ENCODE measurements around the gene ACOT11. TPM values are rescaled to one million over a fixed set of nuclear protein-coding genes. Genes with fewer than 3 reads are reported as not detected.
"Not testable (repeated sequence)": the region's sequence is repeated elsewhere in the genome, so short reads cannot be mapped to it uniquely, and the experiment has no call there.

The ACOT11 gene
- polyA plus RNA-seq, 4 donors, result 2.9 to 14.4 (median 10.8) TPM

- not testable (repeated sequence) for DNase-seq (ENCODE audit: low read depth in 4 of 4, low spot score in 3 of 4)
These were observed 11.4 kb upstream of the ACOT11 start for GRCh38 chr1:54536656-54537055.

GRCh38 chr1:54537611-54538010 lies 10.4 kb upstream of the ACOT11 start:
- DNase-seq (ENCODE audit: low read depth in 4 of 4, low spot score in 3 of 4), result no peak

DNA sequence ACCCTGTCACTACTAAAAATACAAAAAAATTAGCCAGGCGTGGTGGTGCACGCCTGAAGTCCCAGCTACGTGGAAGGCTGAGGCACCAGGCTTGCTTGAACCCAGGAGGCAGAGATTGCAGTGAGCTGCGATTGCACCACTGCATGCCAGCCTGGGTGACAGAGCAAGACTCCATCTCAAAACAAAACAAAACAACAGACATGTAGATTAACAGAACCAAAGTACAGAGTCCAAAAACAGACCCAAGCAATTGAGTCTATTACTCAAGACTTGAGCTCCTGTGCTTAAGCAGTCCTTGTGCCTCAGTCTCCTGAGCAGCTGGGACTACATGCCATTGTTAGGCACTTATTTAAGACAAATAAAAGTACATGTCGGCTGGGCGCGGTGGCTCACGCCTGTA lies 9.5 kb upstream of the ACOT11 start:
- no peak for DNase-seq (ENCODE audit: low read depth in 4 of 4, low spot score in 3 of 4)

DNA sequence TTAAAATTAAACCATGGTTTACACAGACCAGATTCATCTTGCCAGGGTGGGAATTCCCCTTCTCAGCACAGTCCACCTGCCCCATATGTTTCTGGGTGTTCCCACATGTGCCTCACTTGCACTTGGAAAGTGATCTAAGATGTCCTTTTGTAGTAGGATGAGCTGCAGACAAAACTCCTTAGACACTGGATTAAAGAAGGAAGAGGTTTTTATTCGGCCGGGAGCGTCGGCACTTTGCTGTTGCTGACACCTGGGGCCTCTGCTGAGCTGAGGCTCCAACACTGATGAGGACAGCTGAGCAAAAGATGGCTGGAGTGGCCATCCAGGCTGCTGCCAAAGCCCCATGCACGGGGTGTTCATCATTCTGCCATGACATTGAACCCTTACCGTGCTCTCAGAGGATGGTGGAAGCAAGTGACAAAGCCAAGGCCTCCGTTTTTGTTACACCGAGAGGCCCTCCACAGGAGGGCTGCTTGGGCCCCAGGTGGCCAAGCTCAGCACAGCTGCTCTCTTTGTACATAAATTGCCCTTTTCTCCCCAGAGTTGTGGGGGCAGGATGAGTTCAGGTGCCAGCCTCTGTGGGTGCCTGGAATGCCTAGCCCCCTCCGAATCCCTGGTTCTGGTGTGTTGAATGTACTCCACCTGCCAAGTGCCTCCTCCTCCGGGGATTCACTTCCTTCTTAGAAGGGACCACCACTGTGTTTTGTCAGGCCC lies 7.3 kb upstream of the ACOT11 start:
- no peak for DNase-seq (ENCODE audit: low read depth in 4 of 4, low spot score in 3 of 4)

- peak in 3 of 4 donors; percentile 37 to 44 (median 39) for DNase-seq (ENCODE audit: low read depth in 4 of 4, low spot score in 3 of 4)
These were observed 5.7 kb upstream of the ACOT11 start for GRCh38 chr1:54542120-54542961.

DNA sequence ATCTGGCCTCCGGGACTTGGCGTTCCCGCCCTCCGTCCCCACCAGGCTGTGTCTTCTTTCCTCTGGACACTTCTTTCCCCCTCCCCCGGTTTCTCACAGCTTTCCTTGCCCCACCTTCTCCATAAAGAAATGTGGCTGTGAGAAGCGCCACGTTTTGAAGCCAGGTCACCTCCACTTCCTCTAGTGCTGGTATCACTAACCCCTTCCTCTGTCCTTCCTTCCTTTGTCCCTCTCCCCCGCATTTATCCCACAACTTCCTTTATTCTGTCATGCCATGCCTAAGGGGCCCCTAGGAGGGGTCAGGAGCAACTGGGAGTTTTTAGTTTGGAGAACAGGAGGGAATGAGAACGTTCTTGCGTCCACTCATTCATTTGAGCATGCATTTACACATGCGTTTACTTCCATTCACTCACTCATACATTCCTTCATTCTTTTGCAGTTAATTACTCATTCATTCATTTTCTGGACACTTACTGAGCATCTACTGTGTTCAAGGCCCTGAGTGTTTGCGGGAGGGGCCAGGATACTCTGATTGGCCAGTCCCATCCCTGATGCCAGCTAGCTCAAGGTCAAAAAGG lies 5.0 kb upstream of the ACOT11 start:
- no peak for DNase-seq (ENCODE audit: low read depth in 4 of 4, low spot score in 3 of 4)

- no peak for DNase-seq (ENCODE audit: low read depth in 4 of 4, low spot score in 3 of 4)
These were observed 4.1 kb upstream of the ACOT11 start for GRCh38 chr1:54543729-54544496.

- no peak for DNase-seq (ENCODE audit: low read depth in 4 of 4, low spot score in 3 of 4)
These were observed 2.0 kb upstream of the ACOT11 start for GRCh38 chr1:54545916-54546635.

DNA sequence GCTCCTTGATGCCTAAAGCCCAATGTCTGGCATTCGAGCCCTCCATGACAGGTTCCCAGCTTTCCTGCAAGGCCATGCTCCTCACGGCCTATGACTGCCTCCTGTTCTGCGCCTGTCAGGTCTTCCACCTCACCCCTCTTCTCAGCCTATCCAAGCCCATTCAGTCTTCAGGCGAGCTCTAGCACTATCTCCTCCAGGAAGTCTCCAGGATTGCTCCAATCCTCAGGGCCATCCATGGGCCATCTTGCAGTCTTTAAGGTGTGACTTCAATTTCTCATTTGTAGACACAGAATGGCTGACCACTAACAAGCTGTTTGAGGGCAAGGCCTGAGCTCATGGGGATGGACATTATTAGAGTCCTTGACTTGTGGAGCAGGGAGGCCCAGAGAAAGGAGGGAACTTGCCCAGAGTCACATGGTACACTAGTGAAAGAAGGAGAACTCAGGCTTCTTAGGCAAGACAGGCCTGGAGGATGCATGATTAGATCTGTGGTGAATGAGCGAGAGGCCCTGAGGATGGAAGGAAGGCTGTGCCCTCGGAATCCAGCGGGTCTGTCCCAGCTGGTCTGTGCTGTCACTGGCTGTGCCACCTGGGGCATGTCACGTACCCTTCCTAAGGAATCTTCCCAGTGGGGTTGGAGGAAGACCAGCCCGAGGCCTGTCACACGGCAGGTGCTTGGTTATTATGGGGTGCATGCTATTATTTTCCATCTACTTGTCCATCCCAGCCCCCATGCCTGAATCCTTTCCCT lies 1.2 kb upstream of the ACOT11 start:
- DNase-seq (ENCODE audit: low read depth in 4 of 4, low spot score in 3 of 4), result no peak

DNA sequence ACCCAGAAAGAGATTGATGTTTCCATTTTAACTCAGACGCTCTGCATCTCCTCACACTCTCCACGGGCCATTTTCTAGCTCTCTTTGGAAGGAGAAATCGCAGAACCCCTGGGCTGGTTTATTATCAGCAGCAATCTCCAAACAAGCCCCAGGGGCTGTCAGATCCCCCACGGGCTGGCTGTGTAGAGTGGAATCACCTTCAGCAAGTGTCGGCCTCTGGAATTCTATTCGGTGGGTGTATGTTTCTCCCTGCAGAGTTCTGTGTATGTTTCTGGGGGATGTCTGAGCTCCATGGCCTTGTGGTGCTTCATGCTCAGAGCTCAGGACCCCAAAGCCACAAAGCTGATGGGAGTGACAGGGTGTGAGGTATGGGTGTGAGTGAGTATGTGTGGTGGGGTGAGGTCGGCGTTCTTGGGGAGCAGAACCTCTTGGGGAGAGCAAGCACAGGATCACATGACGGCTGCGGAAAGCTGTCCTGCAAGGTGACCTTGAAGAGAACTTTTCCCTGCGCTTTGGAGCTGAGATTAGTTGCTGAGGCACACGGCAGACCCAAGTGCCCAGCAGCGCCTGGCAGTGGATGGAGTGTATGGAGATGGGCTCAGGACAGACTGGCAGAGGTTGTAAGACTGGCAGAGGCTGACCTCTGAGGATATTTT lies 489 bp downstream of the ACOT11 start:
- DNase-seq (ENCODE audit: low read depth in 4 of 4, low spot score in 3 of 4), result no peak

- no peak for DNase-seq (ENCODE audit: low read depth in 4 of 4, low spot score in 3 of 4)
These were observed 1.3 kb downstream of the ACOT11 start for GRCh38 chr1:54549181-54549924.

- no peak for DNase-seq (ENCODE audit: low read depth in 4 of 4, low spot score in 3 of 4)
These were observed 3.9 kb downstream of the ACOT11 start for GRCh38 chr1:54551891-54552290.

GRCh38 chr1:54553602-54554313 lies 5.7 kb downstream of the ACOT11 start:
- DNase-seq (ENCODE audit: low read depth in 4 of 4, low spot score in 3 of 4), result no peak

- DNase-seq (ENCODE audit: low read depth in 4 of 4, low spot score in 3 of 4), result no peak
These were observed 8.1 kb downstream of the ACOT11 start for GRCh38 chr1:54556110-54556509.

DNA sequence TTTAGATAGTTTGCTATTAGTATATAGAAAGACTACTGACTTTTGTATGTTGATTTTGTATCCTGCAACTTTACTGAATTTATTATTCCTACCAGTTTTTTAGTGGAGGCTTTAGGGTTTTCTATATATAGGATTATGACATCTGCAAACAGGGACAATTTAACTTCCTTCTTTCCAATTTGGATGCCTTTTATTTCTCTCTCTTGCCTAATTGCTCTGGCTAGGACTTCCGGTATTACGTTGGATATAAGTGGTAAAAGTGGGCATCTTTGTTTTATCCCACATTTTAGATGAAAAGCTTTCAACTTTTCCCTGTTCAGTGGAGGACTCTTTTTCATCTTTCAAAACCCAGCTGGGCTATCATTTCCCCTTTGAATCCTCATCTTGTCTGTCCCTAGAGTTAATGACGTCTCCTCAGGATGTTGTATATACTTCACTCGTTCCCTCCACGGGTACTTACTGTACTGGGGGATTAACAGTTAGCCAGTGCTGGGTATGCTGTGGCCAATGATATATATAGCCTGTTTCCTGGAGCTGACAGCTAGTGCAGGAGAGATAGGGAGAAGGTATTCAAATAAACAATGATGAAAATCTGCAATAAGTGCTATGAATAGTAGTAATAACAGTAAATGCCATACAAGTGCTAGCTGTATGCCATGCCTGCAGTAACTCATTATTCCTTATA lies 9.8 kb downstream of the ACOT11 start:
- no peak for DNase-seq (ENCODE audit: low read depth in 4 of 4, low spot score in 3 of 4)

DNA sequence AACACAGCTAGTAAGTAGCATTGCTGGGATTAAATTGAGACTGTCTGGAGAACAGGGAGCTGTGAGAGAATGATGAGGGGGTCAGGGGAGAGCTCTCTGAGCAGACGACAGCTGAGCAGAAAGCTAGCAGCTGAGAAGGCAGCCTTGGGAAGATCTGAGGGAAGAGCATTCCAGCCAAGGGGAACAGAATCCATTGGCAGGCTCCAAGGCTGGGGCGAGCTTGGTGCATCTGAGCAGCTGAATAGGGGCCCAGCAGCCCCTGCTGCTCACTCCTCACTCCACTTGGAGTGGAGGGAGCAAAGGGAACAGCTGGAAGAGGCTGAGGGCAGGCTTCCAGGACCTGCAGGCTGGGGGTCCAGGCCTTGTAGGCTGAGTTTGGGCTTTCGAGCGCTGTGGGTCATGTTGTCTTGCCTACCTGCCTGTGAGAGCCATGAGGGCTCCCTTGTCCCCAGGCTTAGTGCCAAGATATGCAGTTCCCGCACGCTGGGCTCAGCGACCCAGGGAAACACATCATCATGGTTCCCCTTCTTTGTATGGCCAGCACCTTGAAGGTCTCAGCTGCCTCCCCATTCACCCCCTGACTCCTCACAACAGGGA lies 10.5 kb downstream of the ACOT11 start:
- no peak for DNase-seq (ENCODE audit: low read depth in 4 of 4, low spot score in 3 of 4)

GRCh38 chr1:54559111-54559548 lies 11.1 kb downstream of the ACOT11 start:
- no peak for DNase-seq (ENCODE audit: low read depth in 4 of 4, low spot score in 3 of 4)
